GM12878 (cell line): ENCODE data around the gene RAPGEF1.

ENCODE experiments used
- CREB1 ChIP-seq: IDR thresholded peaks from 2 replicates; pipeline ENCODE4 v1.6.1; 2012; ENCODE audit warnings: low read depth, mild to moderate bottlenecking, inconsistent platforms
- CREM ChIP-seq: IDR thresholded peaks from 2 replicates; pipeline ENCODE4 v1.6.1; 2014; ENCODE audit warnings: antibody characterized with exemption, low read depth
- CTCF ChIP-seq, 3 experiments: IDR thresholded peaks in 2 of 3; conservative IDR thresholded peaks in 1 of 3; 2 replicates each; pipeline ENCODE4 v1.5.1; 2011; ENCODE audit warnings: low read depth in 3 of 3, low read length in 3 of 3, mild to moderate bottlenecking in 3 of 3, control low read depth in 2 of 3, moderate library complexity in 2 of 3, inconsistent platforms in 1 of 3, mixed read lengths in 1 of 3; ENCODE audit not compliant: control insufficient read depth in 2 of 3, insufficient read depth in 1 of 3; ENCODE audit errors: extremely low read depth in 1 of 3
- EP300 ChIP-seq, 2 experiments: fragments of 150-350 bp in 1 of 2; IDR thresholded peaks; 2 replicates each; pipeline ENCODE4 v1.6.1; 2011 to 2012; ENCODE audit warnings: low read depth in 2 of 2, low read length in 2 of 2, borderline replicate concordance in 1 of 2, improper control_type of control experiment in 1 of 2, inconsistent platforms in 1 of 2; ENCODE audit not compliant: control insufficient read depth in 1 of 2
- EZH2 ChIP-seq: IDR thresholded peaks from 2 replicates; pipeline ENCODE4 v1.6.1; 2012; ENCODE audit warnings: low read depth, mild to moderate bottlenecking, control low read depth, inconsistent platforms, low read length, borderline replicate concordance; ENCODE audit not compliant: control insufficient read depth
- REST ChIP-seq: IDR thresholded peaks from 2 replicates; pipeline ENCODE4 v1.6.1; 2012; ENCODE audit warnings: mild to moderate bottlenecking, low read depth, low read length
- SIN3A ChIP-seq: IDR thresholded peaks from 2 replicates; pipeline ENCODE4 v1.6.1; 2012; ENCODE audit warnings: low read depth, low read length, improper control_type of control experiment
- TF ChIP-seq, protein P1 (sequence below): fragments of 150-350 bp; IDR thresholded peaks from 2 replicates; pipeline ENCODE4 v1.6.1; 2016; ENCODE audit warnings: low read depth, low read length

DNA sequence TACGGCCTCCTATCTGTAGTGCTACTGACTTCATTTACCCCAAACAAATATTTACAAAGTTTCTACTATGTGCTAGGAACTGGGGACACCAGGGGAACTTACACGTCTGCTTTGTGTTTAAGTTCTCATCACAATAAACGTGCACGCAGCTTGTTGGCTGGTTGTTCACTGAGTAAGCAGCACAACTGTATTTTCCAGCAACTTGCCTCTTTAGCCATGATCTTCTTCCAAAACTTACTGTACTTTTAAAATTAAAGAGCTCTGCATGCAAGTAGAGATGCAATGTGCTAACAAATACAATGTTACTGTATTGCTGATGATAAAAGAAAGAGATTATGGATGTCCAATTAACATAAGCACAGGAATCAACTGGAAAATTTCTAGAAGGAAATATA lies 62.8 kb downstream of the RAPGEF1 start:
- TF ChIP-seq EP300 (IDR thresholded peaks at IDR 0.05; ENCODE audit: borderline replicate concordance in 1 of 2, control insufficient read depth in 1 of 2, low read depth in 2 of 2, low read length in 2 of 2) (no peak), EZH2 (no peak), CREB1 (no peak), SIN3A (no peak), CREM (no peak), CTCF (IDR thresholded peaks at IDR 0.05 in 2 of 3, conservative IDR thresholded peaks at IDR 0.05 in 1 of 3; ENCODE audit: control insufficient read depth in 2 of 3, extremely low read depth in 1 of 3, insufficient read depth in 1 of 3, low read depth in 3 of 3, low read length in 3 of 3) (no peak), REST (no peak)
- TF ChIP-seq, protein P1, sequence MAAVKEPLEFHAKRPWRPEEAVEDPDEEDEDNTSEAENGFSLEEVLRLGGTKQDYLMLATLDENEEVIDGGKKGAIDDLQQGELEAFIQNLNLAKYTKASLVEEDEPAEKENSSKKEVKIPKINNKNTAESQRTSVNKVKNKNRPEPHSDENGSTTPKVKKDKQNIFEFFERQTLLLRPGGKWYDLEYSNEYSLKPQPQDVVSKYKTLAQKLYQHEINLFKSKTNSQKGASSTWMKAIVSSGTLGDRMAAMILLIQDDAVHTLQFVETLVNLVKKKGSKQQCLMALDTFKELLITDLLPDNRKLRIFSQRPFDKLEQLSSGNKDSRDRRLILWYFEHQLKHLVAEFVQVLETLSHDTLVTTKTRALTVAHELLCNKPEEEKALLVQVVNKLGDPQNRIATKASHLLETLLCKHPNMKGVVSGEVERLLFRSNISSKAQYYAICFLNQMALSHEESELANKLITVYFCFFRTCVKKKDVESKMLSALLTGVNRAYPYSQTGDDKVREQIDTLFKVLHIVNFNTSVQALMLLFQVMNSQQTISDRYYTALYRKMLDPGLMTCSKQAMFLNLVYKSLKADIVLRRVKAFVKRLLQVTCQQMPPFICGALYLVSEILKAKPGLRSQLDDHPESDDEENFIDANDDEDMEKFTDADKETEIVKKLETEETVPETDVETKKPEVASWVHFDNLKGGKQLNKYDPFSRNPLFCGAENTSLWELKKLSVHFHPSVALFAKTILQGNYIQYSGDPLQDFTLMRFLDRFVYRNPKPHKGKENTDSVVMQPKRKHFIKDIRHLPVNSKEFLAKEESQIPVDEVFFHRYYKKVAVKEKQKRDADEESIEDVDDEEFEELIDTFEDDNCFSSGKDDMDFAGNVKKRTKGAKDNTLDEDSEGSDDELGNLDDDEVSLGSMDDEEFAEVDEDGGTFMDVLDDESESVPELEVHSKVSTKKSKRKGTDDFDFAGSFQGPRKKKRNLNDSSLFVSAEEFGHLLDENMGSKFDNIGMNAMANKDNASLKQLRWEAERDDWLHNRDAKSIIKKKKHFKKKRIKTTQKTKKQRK: no peak
